Epithelial cell of alveolus of lung (primary cell): ENCODE results near the gene ERICH6. TPM values are rescaled to one million over a fixed set of nuclear protein-coding genes. Genes with fewer than 3 reads are reported as not detected.

Experiments
- total RNA-seq: library from RNA; depleted of rRNA; stranded (reverse); fragments of >200 nt; gene quantifications from 2 replicates; pipeline ENCODE4 v1.2.1, GENCODE V29; 2015

The ERICH6 gene
- total RNA-seq = 0.48 TPM in 1 of 2 replicates, not detected in the other

DNA sequence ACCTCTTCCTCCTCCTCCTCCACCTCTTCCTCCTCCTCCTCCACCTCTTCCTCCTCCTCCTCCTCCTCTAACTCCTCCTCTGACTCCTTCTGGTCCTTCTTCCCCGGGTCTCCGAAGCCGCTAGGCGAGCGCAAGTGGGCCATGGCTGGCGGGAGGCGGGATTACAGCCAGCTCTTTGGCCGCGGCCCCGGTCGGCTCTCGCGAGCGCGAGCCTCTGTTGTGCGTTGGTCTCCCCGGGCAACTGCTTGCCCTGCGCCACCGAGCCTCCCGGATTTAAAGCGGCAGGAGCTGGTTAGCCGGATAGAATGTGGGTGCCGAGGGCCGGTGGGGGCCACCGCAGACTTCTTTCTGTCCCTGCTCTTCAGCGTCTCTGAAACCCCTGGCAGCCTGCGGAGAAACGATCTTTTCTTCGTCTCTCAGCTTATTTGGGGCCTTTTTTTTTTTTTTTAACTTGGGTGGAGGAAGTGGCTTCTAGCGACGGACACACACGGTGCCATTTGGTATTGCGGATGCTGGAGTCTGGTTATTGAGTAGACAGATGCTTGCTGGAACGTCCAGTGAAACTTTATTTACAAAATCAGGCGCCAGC, at the start of gene ERICH6:
TSS of gene ERICH6 (minus strand) at position 165 of the 589 bp plus-strand sequence. CDS start at position 143, 22 bp downstream.

Other genes with a start within 250 kb of the ERICH6 start
- 248 and 349 TPM in 2 replicates for gene SERP1, start 157.4 kb downstream of the ERICH6 start, total RNA-seq
- gene EIF2A, start 157.1 kb downstream of the ERICH6 start, total RNA-seq = 156 and 186 TPM in 2 replicates
- 149 and 152 TPM in 2 replicates for gene SELENOT, start 100.6 kb downstream of the ERICH6 start, total RNA-seq
- gene SIAH2, start 59.2 kb upstream of the ERICH6 start, total RNA-seq = 15.5 and 19.9 TPM in 2 replicates
- not detected in 2 replicates for gene MINDY4B, start 201.5 kb upstream of the ERICH6 start, total RNA-seq